ENCODE results near the gene MT1A. TPM values are rescaled to one million over a fixed set of nuclear protein-coding genes. Genes with fewer than 3 reads are reported as not detected.
A peak's percentile ranks its signal among the peaks of the same experiment; 100 is the strongest.

The MT1A gene
- total and polyA plus RNA-seq, 7 donors = 4.0 to 4,396 (median 128) TPM

- DNase-seq (peak; percentile 63 to 77), ATAC-seq (peak; percentile 42 to 59 (median 50))
- intact Hi-C loops (cut with DNase I) = no loop called here
Observed at GRCh38 chr16:56606476-56607108, 31.9 kb upstream of the MT1A start.

GRCh38 chr16:56607109-56607618, 31.3 kb upstream of the MT1A start:
- H3K4me1 ChIP-seq = peaks cover 65% of the 10 kb centered on the region
- TF ChIP-seq, protein P1, sequence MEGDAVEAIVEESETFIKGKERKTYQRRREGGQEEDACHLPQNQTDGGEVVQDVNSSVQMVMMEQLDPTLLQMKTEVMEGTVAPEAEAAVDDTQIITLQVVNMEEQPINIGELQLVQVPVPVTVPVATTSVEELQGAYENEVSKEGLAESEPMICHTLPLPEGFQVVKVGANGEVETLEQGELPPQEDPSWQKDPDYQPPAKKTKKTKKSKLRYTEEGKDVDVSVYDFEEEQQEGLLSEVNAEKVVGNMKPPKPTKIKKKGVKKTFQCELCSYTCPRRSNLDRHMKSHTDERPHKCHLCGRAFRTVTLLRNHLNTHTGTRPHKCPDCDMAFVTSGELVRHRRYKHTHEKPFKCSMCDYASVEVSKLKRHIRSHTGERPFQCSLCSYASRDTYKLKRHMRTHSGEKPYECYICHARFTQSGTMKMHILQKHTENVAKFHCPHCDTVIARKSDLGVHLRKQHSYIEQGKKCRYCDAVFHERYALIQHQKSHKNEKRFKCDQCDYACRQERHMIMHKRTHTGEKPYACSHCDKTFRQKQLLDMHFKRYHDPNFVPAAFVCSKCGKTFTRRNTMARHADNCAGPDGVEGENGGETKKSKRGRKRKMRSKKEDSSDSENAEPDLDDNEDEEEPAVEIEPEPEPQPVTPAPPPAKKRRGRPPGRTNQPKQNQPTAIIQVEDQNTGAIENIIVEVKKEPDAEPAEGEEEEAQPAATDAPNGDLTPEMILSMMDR (IDR thresholded peaks at IDR 0.05) = no peak
- no peaks in the 10 kb centered on the region for H3K9me3 ChIP-seq
- peak; percentile 92 for DNase-seq
- ATAC-seq = peak; percentile 53 to 61 (median 54)
- WGBS, 3 donors = 2 to 12% (median 12%) methylated on average over 14 of the region's 14 CpGs
- H3K27me3 ChIP-seq (ENCODE audit: insufficient read depth in 3 of 3, low read length in 2 of 3) = no peaks in the 10 kb centered on the region
- H3K4me3 ChIP-seq = peak overlapping the region; percentile 89
- intact Hi-C loops (cut with DNase I) = no loop called here
- no peaks in the 10 kb centered on the region for H3K36me3 ChIP-seq (ENCODE audit: insufficient read depth in 1 of 2, low read depth in 1 of 2)
- peak overlapping the region; percentile 99 for H3K27ac ChIP-seq

More at GRCh38 chr16:56606476-56607108, 31.9 kb upstream of the MT1A start:
- Histone ChIP-seq H3K4me1 (peaks cover 59% of the 10 kb centered on the region), H3K36me3 (ENCODE audit: insufficient read depth in 1 of 2, low read depth in 1 of 2) (no peaks in the 10 kb centered on the region), H3K9me3 (no peaks in the 10 kb centered on the region), H3K4me3 (peak overlapping the region; percentile 89), H3K27me3 (ENCODE audit: insufficient read depth in 3 of 3, low read length in 2 of 3) (no peaks in the 10 kb centered on the region), H3K27ac (peak overlapping the region; percentile 99)
- 3 to 11% (median 9%) methylated on average over 8 of the region's 8 CpGs for WGBS, 3 donors
- TF ChIP-seq, protein P1 (IDR thresholded peaks at IDR 0.05) = no peak

DNA sequence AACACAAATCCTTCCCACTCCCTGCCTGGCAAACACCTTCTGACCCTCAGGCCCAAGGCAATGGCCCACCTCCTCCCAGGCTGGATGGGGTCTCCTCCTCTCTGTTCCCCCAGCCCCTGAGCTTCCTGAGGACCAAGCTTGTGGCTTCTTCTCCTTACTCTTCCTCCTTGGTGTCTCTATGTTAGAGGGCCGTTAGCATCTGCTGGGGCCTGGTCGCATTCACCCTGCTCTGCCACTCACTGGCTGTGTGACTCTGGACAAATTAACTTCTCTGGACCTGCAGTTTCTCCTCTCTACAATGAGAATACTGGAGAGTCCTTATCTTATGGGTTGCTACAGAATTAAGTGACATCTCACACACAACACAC, 30.8 kb upstream of the MT1A start:
- intact Hi-C loops (cut with DNase I) = loop anchor here in 1 of 2 donors (2.0 kb wide), 1 partner anchor 75 kb away; the partner anchor contains the start of gene MT1X
- TF ChIP-seq, protein P1 (IDR thresholded peaks at IDR 0.05) = no peak
- Histone ChIP-seq H3K9me3 (no peaks in the 10 kb centered on the region), H3K4me3 (peak overlapping the region; percentile 89), H3K27ac (peak overlapping the region; percentile 99), H3K4me1 (peaks cover 65% of the 10 kb centered on the region), H3K36me3 (ENCODE audit: insufficient read depth in 1 of 2, low read depth in 1 of 2) (no peaks in the 10 kb centered on the region), H3K27me3 (ENCODE audit: insufficient read depth in 3 of 3, low read length in 2 of 3) (no peaks in the 10 kb centered on the region)
- ATAC-seq (no peak), DNase-seq (peak in 1 of 2 donors; percentile 55)
- WGBS, 3 donors = 39 to 61% (median 50%) methylated on average over 2 of the region's 2 CpGs

DNA sequence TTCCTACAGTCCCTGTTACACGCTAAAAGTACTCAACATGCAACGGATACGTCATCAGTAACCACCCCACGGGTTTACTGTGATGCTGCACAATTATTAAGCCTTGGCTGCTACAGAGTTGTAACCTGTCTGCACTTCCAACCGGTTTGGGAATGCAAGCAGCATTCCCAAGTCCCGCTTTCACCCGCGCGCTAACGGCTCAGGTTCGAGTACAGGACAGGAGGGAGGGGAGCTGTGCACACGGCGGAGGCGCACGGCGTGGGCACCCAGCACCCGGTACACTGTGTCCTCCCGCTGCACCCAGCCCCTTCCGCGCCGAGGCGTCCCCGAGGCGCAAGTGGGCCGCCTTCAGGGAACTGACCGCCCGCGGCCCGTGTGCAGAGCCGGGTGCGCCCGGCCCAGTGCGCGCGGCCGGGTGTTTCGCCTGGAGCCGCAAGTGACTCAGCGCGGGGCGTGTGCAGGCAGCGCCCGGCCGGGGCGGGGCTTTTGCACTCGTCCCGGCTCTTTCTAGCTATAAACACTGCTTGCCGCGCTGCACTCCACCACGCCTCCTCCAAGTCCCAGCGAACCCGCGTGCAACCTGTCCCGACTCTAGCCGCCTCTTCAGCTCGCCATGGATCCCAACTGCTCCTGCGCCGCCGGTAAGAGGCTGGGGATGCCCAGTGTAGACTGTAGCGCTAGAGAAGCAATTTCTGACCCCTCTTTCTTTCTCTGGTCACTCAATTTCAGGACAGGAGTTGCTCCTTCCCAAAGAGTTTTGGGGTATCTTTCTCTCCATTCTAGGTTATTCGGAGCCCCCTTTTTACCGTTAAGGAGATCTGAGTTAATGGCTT, 30.2 kb upstream of the MT1A start, which contains the start of gene MT2A:
Gene MT2A (plus strand): TSS at position 542 of the 833 bp plus-strand sequence. CDS start 72 bp downstream, at position 614.
- H3K36me3 ChIP-seq (ENCODE audit: insufficient read depth in 1 of 2, low read depth in 1 of 2) = no peaks in the 10 kb centered on the region
- DNase-seq (peak; percentile 97), ATAC-seq (peak; percentile 48 to 66 (median 58))
- H3K4me1 ChIP-seq = peaks cover 65% of the 10 kb centered on the region
- H3K9me3 ChIP-seq = no peaks in the 10 kb centered on the region
- 3 to 5% (median 3%) methylated on average over 55 to 62 of the region's 62 CpGs for WGBS, 3 donors
- H3K27me3 ChIP-seq (ENCODE audit: insufficient read depth in 3 of 3, low read length in 2 of 3) = no peaks in the 10 kb centered on the region
- peak within 1 kb of the TSS; percentile 99 for H3K27ac ChIP-seq
- peak within 1 kb of the TSS; percentile 89 for H3K4me3 ChIP-seq
- TF ChIP-seq, protein P1 (IDR thresholded peaks at IDR 0.05) = no peak
- intact Hi-C loops (cut with DNase I) = loop anchor here in 1 of 2 donors (2.0 kb wide), 1 partner anchor 75 kb away; the partner anchor contains the start of gene MT1X

Data from psoas muscle (tissue), 8 donors.